PC-9 (cell line): ENCODE measurements around the gene EPC2. TPM values are rescaled to one million over a fixed set of nuclear protein-coding genes. Genes with fewer than 3 reads are reported as not detected.
A peak's percentile ranks its signal among the peaks of the same experiment; 100 is the strongest.

ENCODE experiments used
- Bru-seq: library from RNA; stranded (reverse); fragments of 400-500 nt; gene quantifications from one replicate; lab custom pipeline; 2021; lab: Mats Ljungman, UMichigan
- BruChase-seq, 2 experiments: library from RNA; stranded (reverse); fragments of 400-500 nt; gene quantifications; one replicate each; lab custom pipeline; 2021; lab: Mats Ljungman, UMichigan
- BruUV-seq: library from RNA; stranded (reverse); fragments of 400-500 nt; replicated peaks from 2 replicates; lab custom pipeline; 2021; lab: Mats Ljungman, UMichigan
- CTCF ChIA-PET: fragments of 300-600 bp; sonication (Branson Sonifier 250); formaldehyde crosslinking; loops from one replicate; lab custom pipeline; 2022; ENCODE audit warnings: antibody characterized with exemption; lab: Charles Lee
- POLR2A ChIA-PET: fragments of 300-600 bp; sonication (Branson Sonifier 250); formaldehyde crosslinking; loops from one replicate; lab custom pipeline; 2022; ENCODE audit warnings: antibody characterized with exemption; ENCODE audit not compliant: unreplicated experiment; lab: Charles Lee
- DNase-seq, 2 experiments: peaks; one replicate each; pipeline versions ENCODE4 v3.0.0 to v3.0.0-alpha.2; 2015 to 2022; ENCODE audit warnings: mixed read lengths in 1 of 2
- H2AFZ ChIP-seq: fragments of 200-600 bp; sonication (generic); 2 replicates; pipeline ENCODE4 v1.8.1; 2017; ENCODE audit warnings: antibody characterized with exemption
- H3F3A ChIP-seq: fragments of 200-600 bp; sonication (generic); 2 replicates; pipeline ENCODE4 v1.8.1; 2017; ENCODE audit warnings: antibody characterized with exemption, mild to moderate bottlenecking, low read depth; ENCODE audit not compliant: insufficient read depth
- H3K27ac ChIP-seq: fragments of 200-600 bp; sonication (generic); 2 replicates; pipeline ENCODE4 v1.6.1; 2016; ENCODE audit warnings: mixed run types
- H3K27me3 ChIP-seq: fragments of 200-600 bp; sonication (generic); 2 replicates; pipeline ENCODE4 v1.6.1; 2016; ENCODE audit warnings: low read depth, mixed run types; ENCODE audit not compliant: insufficient read depth
- H3K36me3 ChIP-seq: fragments of 200-600 bp; sonication (generic); 2 replicates; pipeline ENCODE4 v1.6.1; 2016; ENCODE audit warnings: low read depth, mixed run types
- H3K4me1 ChIP-seq: fragments of 200-600 bp; sonication (generic); replicated peaks from 2 replicates; pipeline ENCODE4 v1.6.1; 2016; ENCODE audit warnings: mixed run types; ENCODE audit not compliant: insufficient read depth
- H3K4me2 ChIP-seq: fragments of 200-600 bp; sonication (generic); 2 replicates; pipeline ENCODE4 v1.6.1; 2017; ENCODE audit warnings: mixed run types
- H3K4me3 ChIP-seq: fragments of 200-600 bp; sonication (generic); 2 replicates; pipeline ENCODE4 v1.6.1; 2016; ENCODE audit warnings: mixed run types
- H3K79me2 ChIP-seq: fragments of 200-600 bp; sonication (generic); 2 replicates; pipeline ENCODE4 v1.6.1; 2017; ENCODE audit warnings: low read depth, mixed run types
- H3K9me2 ChIP-seq: fragments of 200-600 bp; sonication (generic); 2 replicates; pipeline ENCODE4 v1.8.1; 2017; ENCODE audit warnings: mild to moderate bottlenecking; ENCODE audit not compliant: insufficient read depth
- H3K9me3 ChIP-seq: fragments of 200-600 bp; sonication (generic); 2 replicates; pipeline ENCODE4 v1.8.1; 2016; ENCODE audit warnings: low read depth; ENCODE audit not compliant: insufficient read depth
- H4K20me1 ChIP-seq: fragments of 200-600 bp; sonication (generic); 2 replicates; pipeline ENCODE4 v1.8.1; 2017; ENCODE audit not compliant: insufficient read depth
- CTCF ChIP-seq: fragments of 200-600 bp; sonication (generic); conservative IDR thresholded peaks from 2 replicates; pipeline ENCODE4 v1.6.1; 2017; ENCODE audit warnings: mixed run types, antibody characterized with exemption, mild to moderate bottlenecking, moderate library complexity
- EZH2 ChIP-seq: fragments of 200-600 bp; sonication (generic); IDR thresholded peaks from 2 replicates; pipeline ENCODE4 v1.8.0; 2017; ENCODE audit warnings: antibody characterized with exemption, low read depth
- intact Hi-C: fragments of 100-400 bp; cut with micrococcal nuclease; formaldehyde crosslinking; loops from one replicate; pipeline ENCODE4 v1.10.0; 2022; ENCODE audit not compliant: unreplicated experiment
- long read RNA-seq: library from polyadenylated mRNA; stranded (forward); transcript quantifications from one replicate; pipeline ENCODE4 v2.0.0, GENCODE V29; 2022
- total RNA-seq: library from RNA; stranded (reverse); gene quantifications from 2 replicates; pipeline ENCODE4 v1.2.3, GENCODE V29; 2021

EPC2 gene
- total RNA-seq (15.8 and 29.8 TPM in 2 replicates), Bru-seq, nascent RNA (percentile 94 among the genes with signal in this experiment), BruChase-seq, experiment 1, labeled RNA remaining after a 2-hour chase (percentile 78 among the genes with signal in this experiment), BruChase-seq, experiment 2, labeled RNA remaining after a 6-hour chase (percentile 72 among the genes with signal in this experiment)
- long read RNA-seq, partial matches to known transcripts = 0 of 3 reads
- long read RNA-seq, other reads (novel, unspliced or antisense) = 3 of 3 reads

- ChIA-PET CTCF (interaction anchor here (1.0 to 1.4 kb wide), 2 partner anchors 61 to 623 kb away, joined by 3 read pairs; partner anchors contain the start of gene MBD5), POLR2A (interaction anchor here (0.6 kb wide), 2 partner anchors 108 to 123 kb away, joined by 3 to 7 read pairs; no protein-coding TSS in a partner anchor)
- Histone ChIP-seq H3K79me2 (peaks cover 40% of the 10 kb centered on the region), H4K20me1 (peaks cover 35% of the 10 kb centered on the region), H3K27ac (peak within 1 kb of the TSS; percentile 85), H3K4me2 (peak within 1 kb of the TSS; percentile 92), H3K9me2 (no peaks in the 10 kb centered on the region), H3K27me3 (no peaks in the 10 kb centered on the region), H3K36me3 (no peaks in the 10 kb centered on the region), H3K4me3 (peak within 1 kb of the TSS; percentile 95), H3F3A (peaks cover 11% of the 10 kb centered on the region; the same call in 1 of the 2 replicates), H3K9me3 (no peaks in the 10 kb centered on the region), H3K4me1 (peaks cover 23% of the 10 kb centered on the region), H2AFZ (peak within 1 kb of the TSS; percentile 89)
- intact Hi-C loops = loop anchor here (1.0 to 10.0 kb wide), 5 partner anchors 62 to 619 kb away; partner anchors contain the start of genes KIF5C, MBD5 and ORC4
- peak; percentile 44 to 88 for DNase-seq
- TSS peak; percentile 41 for BruUV-seq
- no peak for TF ChIP-seq CTCF
- no peak for TF ChIP-seq EZH2
Observed at GRCh38 chr2:148643998-148644882, at the start of gene EPC2. Gene EPC2 (plus strand): TSS chr2:148644751. CDS start chr2:148645018, 267 bp downstream.

GRCh38 chr2:148596018-148596417 is 48.5 kb upstream of the EPC2 start:
- Histone ChIP-seq H3F3A (no peaks in the 10 kb centered on the region), H4K20me1 (no peaks in the 10 kb centered on the region), H3K4me1 (no peaks in the 10 kb centered on the region), H2AFZ (no peak overlapping the region), H3K36me3 (no peaks in the 10 kb centered on the region), H3K27me3 (no peaks in the 10 kb centered on the region), H3K9me3 (no peaks in the 10 kb centered on the region), H3K27ac (no peak overlapping the region), H3K4me3 (no peak overlapping the region), H3K79me2 (no peaks in the 10 kb centered on the region), H3K4me2 (no peak overlapping the region), H3K9me2 (no peaks in the 10 kb centered on the region)
- BruUV-seq = no TSS peak
- intact Hi-C loops = no loop called here
- ChIA-PET POLR2A (no interaction called here), CTCF (no interaction called here)
- TF ChIP-seq EZH2 = no peak
- TF ChIP-seq CTCF = no peak
- no peak for DNase-seq
